Neural crest cell (in vitro differentiated cells): ENCODE measurements around the gene C1QTNF5. TPM values are rescaled to one million over a fixed set of nuclear protein-coding genes. Genes with fewer than 3 reads are reported as not detected.

Source experiments
- DNase-seq: peaks from one replicate; pipeline ENCODE4 v3.0.0; 2021; ENCODE audit warnings: low read depth, mixed read lengths, low spot score
- H3K27ac Mint-ChIP-seq: one replicate; pipeline ENCODE4 v1.8.0; 2021; ENCODE audit warnings: mild to moderate bottlenecking, mixed read lengths; ENCODE audit not compliant: unreplicated experiment
- H3K27me3 Mint-ChIP-seq: 2 replicates; pipeline ENCODE4 v1.8.0; 2021; ENCODE audit warnings: low read depth, mild to moderate bottlenecking, mixed read lengths
- H3K36me3 Mint-ChIP-seq: 2 replicates; pipeline ENCODE4 v1.8.0; 2021; ENCODE audit warnings: low read depth, mild to moderate bottlenecking, mixed read lengths
- H3K4me1 Mint-ChIP-seq: 2 replicates; pipeline ENCODE4 v1.8.0; 2021; ENCODE audit warnings: mixed read lengths
- H3K4me3 Mint-ChIP-seq: one replicate; pipeline ENCODE4 v1.8.0; 2021; ENCODE audit warnings: mild to moderate bottlenecking, mixed read lengths
- H3K9me3 Mint-ChIP-seq: 2 replicates; pipeline ENCODE4 v1.8.0; 2021; ENCODE audit warnings: mixed read lengths
- total RNA-seq: library from RNA; stranded (reverse); gene quantifications from 2 replicates; pipeline ENCODE4 v1.2.1, GENCODE V29; 2021
- TF ChIP-seq, protein P1 (sequence below): fragments of 200-600 bp; sonication (generic); conservative IDR thresholded peaks from 2 replicates; pipeline ENCODE4 v1.5.0; 2021; ENCODE audit warnings: antibody characterized with exemption, mild to moderate bottlenecking

C1QTNF5 gene
- total RNA-seq, 1 donor from 2014 or later: 2.1 TPM

DNA sequence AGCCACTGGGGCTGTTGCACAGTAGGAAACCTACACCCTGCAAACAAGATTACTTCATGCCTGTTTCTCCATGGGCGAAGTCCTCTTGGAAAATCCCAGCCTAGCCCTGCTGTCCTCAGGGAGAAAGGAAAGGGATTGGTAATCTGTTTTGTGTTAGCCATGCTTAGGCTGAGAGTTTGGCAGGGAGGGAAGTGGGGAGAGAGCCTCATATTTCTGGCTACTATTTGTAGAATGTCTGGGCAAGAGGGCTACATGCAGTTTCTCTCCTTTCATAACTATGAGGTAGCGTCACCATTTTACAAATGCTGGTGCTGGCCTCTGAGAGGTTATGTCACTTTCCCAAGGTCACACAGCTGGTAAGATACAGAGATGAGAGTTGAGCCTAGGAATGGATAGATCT is 6.6 kb upstream of the C1QTNF5 start:
- peaks cover 9% of the 10 kb centered on the region for H3K4me1 Mint-ChIP-seq
- no peak overlapping the region for H3K4me3 Mint-ChIP-seq
- DNase-seq: no peak
- H3K9me3 Mint-ChIP-seq: no peaks in the 10 kb centered on the region
- no peaks in the 10 kb centered on the region for H3K36me3 Mint-ChIP-seq
- TF ChIP-seq, protein P1, sequence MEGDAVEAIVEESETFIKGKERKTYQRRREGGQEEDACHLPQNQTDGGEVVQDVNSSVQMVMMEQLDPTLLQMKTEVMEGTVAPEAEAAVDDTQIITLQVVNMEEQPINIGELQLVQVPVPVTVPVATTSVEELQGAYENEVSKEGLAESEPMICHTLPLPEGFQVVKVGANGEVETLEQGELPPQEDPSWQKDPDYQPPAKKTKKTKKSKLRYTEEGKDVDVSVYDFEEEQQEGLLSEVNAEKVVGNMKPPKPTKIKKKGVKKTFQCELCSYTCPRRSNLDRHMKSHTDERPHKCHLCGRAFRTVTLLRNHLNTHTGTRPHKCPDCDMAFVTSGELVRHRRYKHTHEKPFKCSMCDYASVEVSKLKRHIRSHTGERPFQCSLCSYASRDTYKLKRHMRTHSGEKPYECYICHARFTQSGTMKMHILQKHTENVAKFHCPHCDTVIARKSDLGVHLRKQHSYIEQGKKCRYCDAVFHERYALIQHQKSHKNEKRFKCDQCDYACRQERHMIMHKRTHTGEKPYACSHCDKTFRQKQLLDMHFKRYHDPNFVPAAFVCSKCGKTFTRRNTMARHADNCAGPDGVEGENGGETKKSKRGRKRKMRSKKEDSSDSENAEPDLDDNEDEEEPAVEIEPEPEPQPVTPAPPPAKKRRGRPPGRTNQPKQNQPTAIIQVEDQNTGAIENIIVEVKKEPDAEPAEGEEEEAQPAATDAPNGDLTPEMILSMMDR: no peak
- peak overlapping the region; percentile 47 for H3K27ac Mint-ChIP-seq
- peaks cover 46% of the 10 kb centered on the region for H3K27me3 Mint-ChIP-seq

DNA sequence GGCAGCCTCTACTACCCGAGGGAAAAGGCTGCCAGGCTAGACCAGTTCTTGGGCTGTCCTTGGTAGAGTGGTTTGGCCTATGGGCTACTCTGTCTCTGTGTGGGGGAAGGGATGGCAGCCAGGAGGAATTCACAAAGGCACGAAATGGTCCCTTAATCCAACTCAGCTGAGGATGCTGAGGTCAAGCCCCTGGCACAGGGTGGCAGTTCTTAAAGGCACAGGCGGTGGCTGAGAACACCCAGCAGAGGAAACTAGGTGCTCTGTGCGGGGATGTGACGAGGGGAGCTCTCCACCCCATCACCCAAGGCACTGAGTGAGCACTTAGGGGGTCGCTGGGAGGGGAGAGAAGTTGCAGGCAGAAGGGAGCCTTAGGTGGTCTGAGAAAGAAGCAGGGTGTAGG is 5.9 kb upstream of the C1QTNF5 start, which contains the start of gene MFRP:
Gene MFRP (minus strand): TSS at position 101 of the 400 bp plus-strand sequence. CDS start 192 bp downstream, outside the sequence.
- TF ChIP-seq, protein P1: no peak
- Mint-ChIP-seq H3K9me3 (no peaks in the 10 kb centered on the region), H3K4me1 (peaks cover 9% of the 10 kb centered on the region), H3K36me3 (no peaks in the 10 kb centered on the region), H3K27me3 (peaks cover 49% of the 10 kb centered on the region), H3K4me3 (no peak within 1 kb of the TSS), H3K27ac (peak within 1 kb of the TSS; percentile 47)
- DNase-seq: no peak

DNA sequence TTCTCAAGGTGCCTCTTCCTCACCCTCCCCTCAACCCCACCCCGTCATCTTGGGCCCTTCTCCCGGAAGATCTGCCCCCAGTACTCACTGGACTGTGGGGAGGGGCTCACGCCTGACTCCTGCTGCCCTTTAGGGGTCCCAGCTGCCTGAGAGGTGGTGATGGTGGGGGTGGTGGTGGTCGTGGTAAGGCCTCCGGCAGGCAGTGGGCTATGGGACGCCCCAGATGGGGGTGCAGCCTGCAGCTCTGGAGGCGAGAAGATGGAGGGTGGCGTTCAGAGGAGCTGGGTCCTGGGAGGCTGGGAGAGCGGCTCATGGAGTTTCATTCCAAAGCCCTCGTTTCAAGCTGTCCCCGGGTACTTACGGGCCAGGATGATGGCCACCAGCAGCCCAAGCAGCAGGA is 5.0 kb upstream of the C1QTNF5 start:
- Mint-ChIP-seq H3K27ac (no peak overlapping the region), H3K4me3 (no peak overlapping the region), H3K27me3 (peaks cover 55% of the 10 kb centered on the region), H3K9me3 (no peaks in the 10 kb centered on the region), H3K36me3 (no peaks in the 10 kb centered on the region), H3K4me1 (peaks cover 10% of the 10 kb centered on the region)
- DNase-seq: no peak
- TF ChIP-seq, protein P1: no peak

DNA sequence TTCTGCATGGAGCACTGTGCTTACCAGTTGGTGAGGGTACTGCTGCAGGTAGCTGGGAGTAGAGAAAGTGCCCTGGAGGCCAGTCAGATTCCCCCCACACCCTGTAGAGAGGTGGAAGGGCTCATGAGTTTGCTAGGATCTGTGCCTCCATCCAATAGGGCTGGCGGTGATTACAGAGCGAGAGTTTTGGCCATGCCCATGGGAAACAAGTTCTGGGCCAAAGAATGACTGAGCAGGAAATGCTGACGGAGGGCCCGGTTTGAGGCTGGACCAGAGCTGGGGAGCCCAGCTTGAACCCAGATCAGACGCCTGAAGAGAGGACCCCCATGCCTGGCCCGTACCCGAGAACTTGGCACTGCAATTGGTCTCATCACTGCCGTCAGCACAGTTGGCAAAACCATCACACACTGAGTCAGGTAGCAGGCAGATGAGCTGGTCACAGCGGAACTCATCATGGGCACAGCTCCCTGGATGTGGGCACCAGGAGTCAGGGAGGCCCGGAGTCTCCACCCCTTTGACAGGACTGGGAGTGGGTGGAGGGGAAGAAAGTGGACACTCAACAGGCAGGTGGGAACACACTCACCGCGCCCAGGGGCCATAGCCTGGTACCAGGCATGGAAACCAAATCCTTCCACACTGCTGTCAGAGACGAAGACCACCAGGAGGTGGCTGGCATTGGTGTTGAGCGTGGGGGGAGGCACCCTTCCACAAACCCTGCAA is 3.8 kb upstream of the C1QTNF5 start:
- DNase-seq: no peak
- Mint-ChIP-seq H3K4me3 (no peak overlapping the region), H3K4me1 (peaks cover 6% of the 10 kb centered on the region), H3K36me3 (no peaks in the 10 kb centered on the region), H3K27ac (no peak overlapping the region), H3K27me3 (peaks cover 53% of the 10 kb centered on the region), H3K9me3 (no peaks in the 10 kb centered on the region)
- TF ChIP-seq, protein P1: no peak

DNA sequence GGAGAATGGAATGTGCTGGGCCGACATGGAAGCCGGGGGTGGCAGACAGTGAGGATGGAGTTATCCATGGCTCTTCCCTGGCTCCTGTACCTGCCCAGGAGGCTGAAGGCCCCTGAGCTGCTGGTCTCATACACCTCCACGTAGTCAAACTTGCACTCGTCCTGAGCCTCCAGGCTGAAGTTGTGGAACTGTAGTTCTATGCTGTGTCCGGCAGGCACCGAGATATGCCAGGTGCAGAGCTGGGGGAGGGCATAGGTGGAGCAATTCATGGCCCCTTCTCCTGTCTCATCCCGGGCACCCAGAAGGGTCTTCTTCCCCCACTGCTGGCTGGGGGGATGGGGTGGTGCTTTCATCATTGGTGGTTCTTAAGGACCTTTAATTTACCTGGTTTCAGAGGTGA is 3.0 kb upstream of the C1QTNF5 start:
- H3K9me3 Mint-ChIP-seq: no peaks in the 10 kb centered on the region
- no peak overlapping the region for H3K27ac Mint-ChIP-seq
- no peak overlapping the region for H3K4me3 Mint-ChIP-seq
- H3K4me1 Mint-ChIP-seq: peaks cover 14% of the 10 kb centered on the region
- H3K36me3 Mint-ChIP-seq: no peaks in the 10 kb centered on the region
- TF ChIP-seq, protein P1: no peak
- DNase-seq: no peak
- peaks cover 60% of the 10 kb centered on the region for H3K27me3 Mint-ChIP-seq
